ENCODE data around the gene ARNT2.

ARNT2 gene

GRCh38 chr15:80591938-80592825 lies 188.0 kb downstream of the ARNT2 start:
- no peak for TF ChIP-seq CTCF (IDR thresholded peaks at IDR 0.05; ENCODE audit: control insufficient read depth, extremely low read depth, insufficient read depth)
- no peak for DNase-seq (ENCODE audit: low read depth)

DNA sequence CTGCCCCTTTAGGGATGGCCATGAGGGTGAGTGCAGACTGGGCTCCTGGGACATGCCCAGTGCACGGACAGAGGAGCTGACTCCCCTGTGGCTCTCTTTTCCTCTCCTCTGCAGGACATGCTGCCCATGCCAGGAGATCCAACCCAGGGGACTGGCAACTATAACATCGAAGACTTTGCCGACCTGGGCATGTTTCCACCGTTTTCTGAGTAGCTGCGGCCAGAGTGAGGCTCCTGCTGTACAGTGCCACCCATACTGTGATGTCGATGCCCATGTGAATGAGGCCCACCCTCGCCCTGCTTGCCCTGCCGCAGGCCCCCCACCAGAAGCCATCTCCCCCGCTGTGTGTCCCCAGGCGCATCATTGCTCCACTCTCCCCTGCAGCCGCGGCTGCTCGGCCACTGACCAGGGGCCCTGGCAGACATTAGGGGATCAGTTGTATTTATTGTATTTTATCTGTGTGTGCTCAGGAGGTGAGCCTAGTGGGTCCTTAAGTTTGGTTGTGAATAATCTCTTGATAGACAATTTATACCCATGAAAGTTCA lies 189.4 kb downstream of the ARNT2 start:
- no peak for DNase-seq (ENCODE audit: low read depth)
- no peak for TF ChIP-seq CTCF (IDR thresholded peaks at IDR 0.05; ENCODE audit: control insufficient read depth, extremely low read depth, insufficient read depth)

More at GRCh38 chr15:80591938-80592825, 188.0 kb downstream of the ARNT2 start:
- no peak overlapping the region for H3K4me3 ChIP-seq (ENCODE audit: low read depth, low read length)

DNA sequence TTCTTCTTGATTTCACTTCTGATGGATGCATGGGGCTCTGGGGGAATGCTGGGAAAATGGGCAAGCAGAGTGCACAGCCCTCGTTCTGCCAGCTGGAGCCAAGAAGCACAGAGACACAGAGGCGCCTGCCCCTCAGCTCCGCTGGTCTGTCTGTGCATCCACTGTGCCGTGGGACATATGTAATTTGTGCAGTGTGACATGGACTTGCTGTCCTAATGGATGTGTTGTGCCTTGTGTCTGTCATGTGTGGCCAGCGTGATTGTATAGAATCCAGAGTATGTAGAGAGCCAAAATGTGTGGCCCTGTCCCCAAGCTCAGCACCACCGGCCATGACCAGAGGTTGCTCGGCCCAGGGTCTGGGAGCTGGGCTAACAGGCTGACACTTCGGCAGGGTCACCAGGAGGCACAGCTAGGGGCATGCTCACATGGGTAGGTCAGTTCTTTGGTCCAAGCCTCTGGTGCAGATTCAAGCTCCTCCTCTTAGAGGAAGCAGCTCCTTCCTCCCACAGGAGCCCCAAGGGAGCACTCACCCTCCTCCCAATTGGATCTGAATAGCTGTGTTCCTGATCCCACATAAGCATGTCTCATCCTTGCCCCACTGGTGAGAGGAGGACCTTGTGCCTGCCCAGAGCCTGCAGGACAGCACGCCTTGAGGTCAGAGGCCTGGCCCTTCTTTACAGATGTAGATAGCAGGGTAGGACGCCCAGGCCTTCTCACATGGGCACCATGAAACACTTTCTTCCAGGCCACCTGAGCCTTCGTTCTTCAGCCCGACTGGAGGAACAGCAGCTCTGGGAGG lies 190.1 kb downstream of the ARNT2 start:
- DNase-seq (ENCODE audit: low read depth): no peak
- no peak overlapping the region for H3K4me3 ChIP-seq (ENCODE audit: low read depth, low read length)
- no peak for TF ChIP-seq CTCF (IDR thresholded peaks at IDR 0.05; ENCODE audit: control insufficient read depth, extremely low read depth, insufficient read depth)

More for the DNA sequence above, 189.4 kb downstream of the ARNT2 start:
- no peak overlapping the region for H3K4me3 ChIP-seq (ENCODE audit: low read depth, low read length)

DNA sequence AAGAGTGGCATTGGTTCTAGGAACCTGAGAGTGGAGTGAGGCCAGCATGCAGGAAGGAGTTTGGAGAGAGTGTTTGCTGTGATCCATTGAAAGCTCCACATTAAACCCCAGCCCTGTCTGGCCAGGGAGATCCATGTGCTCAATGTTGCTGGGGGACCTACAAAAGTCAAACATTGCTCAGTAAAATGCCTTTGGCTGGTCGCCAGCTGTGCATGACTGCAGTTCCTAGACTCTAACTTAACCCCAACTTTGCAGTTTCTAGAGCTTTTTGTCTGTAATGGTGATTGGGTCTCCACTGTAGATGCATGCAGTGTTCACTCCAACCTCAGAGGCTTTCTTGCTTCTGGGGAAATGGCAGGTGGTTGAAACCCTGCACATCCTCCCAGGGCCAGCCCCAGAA lies 191.2 kb downstream of the ARNT2 start:
- DNase-seq (ENCODE audit: low read depth): no peak
- H3K4me3 ChIP-seq (ENCODE audit: low read depth, low read length): no peak overlapping the region
- TF ChIP-seq CTCF (IDR thresholded peaks at IDR 0.05; ENCODE audit: control insufficient read depth, extremely low read depth, insufficient read depth): no peak

- DNase-seq (ENCODE audit: low read depth): no peak
- no peak for TF ChIP-seq CTCF (IDR thresholded peaks at IDR 0.05; ENCODE audit: control insufficient read depth, extremely low read depth, insufficient read depth)
- H3K4me3 ChIP-seq (ENCODE audit: low read depth, low read length): no peak overlapping the region
Observed at GRCh38 chr15:80596521-80596976, 192.4 kb downstream of the ARNT2 start.

DNA sequence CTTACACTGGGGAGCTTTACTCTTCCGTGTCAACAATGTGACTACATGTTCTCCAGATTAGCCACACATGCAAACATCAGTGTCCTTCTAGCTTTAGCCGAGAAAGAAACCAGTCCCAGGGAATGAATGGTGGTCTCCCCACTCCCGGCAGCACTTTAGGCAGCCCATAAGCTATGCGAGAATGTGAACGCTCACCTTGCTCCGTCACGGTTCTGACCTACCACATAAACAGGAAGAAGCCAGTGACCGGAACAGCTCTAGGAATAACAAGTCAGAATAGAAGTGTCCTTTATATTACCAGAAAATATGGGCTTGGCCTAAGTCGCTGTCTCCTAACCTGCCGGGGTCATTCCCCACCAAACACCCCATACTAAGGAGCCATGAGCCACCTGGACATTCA lies 192.9 kb downstream of the ARNT2 start:
- no peak overlapping the region for H3K4me3 ChIP-seq (ENCODE audit: low read depth, low read length)
- no peak for TF ChIP-seq CTCF (IDR thresholded peaks at IDR 0.05; ENCODE audit: control insufficient read depth, extremely low read depth, insufficient read depth)
- no peak for DNase-seq (ENCODE audit: low read depth)
